GM12892 (cell line): Measurements from ENCODE around the gene PTPRK.

Source experiments
- POLR2A ChIP-seq: IDR thresholded peaks from 2 replicates; pipeline ENCODE4 v1.6.1; 2011; ENCODE audit warnings: low read depth, low read length, control low read depth
- POLR2AphosphoS5 ChIP-seq: IDR thresholded peaks from 2 replicates; pipeline ENCODE4 v1.6.1; 2011; ENCODE audit warnings: low read depth, low read length, control low read depth

DNA sequence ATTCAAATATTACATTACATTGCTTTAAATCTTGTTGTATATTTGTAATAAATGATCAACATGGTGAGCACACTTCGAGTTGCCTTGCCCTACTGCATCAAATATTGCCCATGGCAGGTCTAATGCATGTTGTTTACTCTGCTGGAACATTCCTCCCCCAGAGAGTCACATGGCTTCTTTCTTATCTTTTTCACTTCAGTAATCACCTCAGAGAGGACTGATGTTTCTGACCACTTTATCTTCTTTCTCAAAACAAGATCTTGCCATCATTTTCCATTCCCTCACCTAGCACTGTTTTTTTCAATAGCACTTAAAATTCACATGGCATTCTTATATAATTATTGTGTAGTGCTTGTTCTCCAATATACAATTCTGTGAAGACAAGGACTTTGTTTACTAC is 376.1 kb downstream of the PTPRK start:
- no peak for TF ChIP-seq POLR2A
- TF ChIP-seq POLR2AphosphoS5, result no peak
